Anterior cingulate cortex (tissue), 58 donors: ENCODE data around the gene RAET1G.
"Not testable (repeated sequence)": the region's sequence is repeated elsewhere in the genome, so short reads cannot be mapped to it uniquely, and the experiment has no call there.

Source experiments
- DNase-seq, 58 donors: peaks; one replicate each; lab custom pipeline; 2025; lab: John Stamatoyannopoulos, UW

Gene RAET1G

GRCh38 chr6:149917679-149918078 lies 5.2 kb downstream of the RAET1G start:
- no peak for DNase-seq

GRCh38 chr6:149915970-149916865 lies 6.7 kb downstream of the RAET1G start:
- DNase-seq = no peak

GRCh38 chr6:149913540-149914240 lies 9.2 kb downstream of the RAET1G start:
- DNase-seq = no peak

DNA sequence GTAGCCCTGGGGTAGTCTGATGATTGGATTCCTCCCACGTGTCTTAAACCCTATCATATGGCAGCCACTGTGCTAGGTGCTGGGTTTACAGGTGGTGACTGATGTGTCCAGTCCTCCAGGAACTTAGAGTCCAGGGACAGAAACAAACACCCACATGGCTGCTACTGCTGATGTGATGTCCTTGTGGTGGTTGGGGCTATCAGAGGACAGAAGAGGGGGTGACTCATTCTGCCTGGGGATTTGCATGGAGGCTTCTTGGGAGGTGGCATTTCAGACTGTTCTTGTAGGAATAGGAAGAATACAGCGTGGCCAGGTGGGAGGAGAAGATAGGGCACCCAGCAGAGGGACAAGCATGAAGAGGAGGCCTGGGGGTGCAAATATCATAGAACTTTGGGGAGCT lies 9.8 kb downstream of the RAET1G start:
- no peak for DNase-seq

DNA sequence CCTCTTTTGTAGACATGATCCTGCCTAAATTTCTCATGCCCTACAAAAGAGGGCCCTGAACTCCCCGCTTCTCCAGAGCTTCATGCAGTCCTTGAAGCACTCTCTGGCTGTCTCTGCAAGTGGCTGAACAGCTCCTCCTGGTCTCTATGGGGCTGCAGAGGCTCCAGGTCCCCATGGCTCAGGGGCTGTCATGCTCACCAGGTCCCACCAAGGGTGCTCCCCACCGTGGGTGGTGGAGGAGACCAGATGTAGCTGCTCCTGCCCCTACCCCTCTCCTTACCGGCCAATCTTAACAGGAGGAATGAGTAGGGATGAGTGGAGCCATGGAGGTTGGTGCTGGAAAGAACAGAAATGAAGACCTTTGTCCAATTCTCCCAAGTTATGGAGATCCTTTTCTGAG lies 10.2 kb downstream of the RAET1G start:
- not testable (repeated sequence) for DNase-seq

DNA sequence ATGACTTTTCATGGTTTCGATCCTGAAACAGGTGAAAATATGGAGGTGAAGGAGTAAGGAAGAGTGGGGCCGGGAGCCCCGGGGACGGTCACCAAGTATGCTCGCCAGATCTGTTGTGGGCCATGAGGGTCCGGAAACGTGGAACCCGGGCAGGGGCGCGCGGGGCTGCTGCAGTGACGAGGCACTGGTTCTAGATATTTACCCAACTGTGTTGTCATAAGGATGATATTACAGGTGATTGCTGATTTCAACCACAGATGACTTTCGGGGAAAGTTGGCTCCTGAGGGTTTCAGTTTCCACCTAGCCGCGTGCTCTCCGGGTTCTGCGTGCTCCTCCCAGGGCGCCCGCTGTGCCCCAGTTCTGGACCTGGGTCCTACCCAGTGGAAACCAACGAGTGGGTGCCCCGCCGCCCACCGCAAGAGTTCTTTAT lies 12.2 kb downstream of the RAET1G start:
- DNase-seq = no peak

DNA sequence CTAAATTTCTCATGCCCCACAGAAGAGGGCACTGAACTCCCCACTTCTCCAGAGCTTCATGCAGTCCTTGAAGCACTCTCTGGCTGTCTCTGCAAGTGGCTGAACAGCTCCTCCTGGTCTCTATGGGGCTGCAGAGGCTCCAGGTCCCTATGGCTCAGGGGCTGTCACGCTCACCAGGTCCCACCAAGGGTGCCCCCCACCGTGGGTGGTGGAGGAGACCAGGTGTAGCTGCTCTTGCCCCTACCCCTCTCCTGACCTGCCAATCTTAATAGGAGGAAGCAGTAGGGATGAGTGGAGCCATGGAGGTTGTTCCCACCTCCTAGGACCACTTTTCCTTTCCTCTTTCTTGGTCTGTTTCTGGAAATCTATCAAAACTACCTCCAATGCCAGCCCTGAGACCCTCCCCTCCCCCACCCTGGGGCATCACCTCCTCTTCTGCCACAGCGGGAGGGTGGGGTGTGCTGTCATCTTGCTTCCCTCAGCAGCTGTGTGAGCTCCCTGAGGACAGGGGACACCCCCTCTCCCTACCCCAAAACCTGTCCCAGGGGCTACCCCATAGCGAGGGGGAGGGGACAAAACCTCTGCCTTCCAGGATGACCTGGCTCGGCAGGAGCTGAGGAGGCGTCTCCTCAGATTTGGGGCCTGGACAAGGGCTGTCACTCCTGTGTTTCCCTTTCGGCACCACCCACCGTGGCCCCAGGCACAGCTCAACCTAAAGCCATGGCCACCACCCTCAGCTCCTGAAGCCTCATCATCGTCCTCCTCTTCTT lies 13.0 kb downstream of the RAET1G start:
- no peak for DNase-seq

DNA sequence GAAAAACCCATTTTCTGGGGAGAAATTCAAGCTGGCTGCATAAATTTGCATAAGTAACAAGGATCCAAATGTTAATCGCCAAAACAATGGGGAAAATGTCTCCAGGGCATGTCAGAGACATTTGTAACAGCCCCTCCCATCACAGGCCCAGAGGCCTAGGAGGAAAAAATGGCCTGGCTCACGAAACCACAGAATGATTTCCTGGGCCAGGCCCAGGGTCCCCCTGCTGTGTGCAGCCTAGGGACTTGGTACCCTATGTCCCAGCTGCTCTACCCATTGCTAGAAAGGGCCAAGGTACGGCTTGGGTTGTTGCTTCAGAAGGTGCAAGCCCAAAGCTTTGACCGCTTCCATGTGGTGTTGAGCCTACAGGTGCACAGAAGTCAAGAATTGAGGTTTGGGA lies 14.4 kb downstream of the RAET1G start:
- DNase-seq = not testable (repeated sequence)

DNA sequence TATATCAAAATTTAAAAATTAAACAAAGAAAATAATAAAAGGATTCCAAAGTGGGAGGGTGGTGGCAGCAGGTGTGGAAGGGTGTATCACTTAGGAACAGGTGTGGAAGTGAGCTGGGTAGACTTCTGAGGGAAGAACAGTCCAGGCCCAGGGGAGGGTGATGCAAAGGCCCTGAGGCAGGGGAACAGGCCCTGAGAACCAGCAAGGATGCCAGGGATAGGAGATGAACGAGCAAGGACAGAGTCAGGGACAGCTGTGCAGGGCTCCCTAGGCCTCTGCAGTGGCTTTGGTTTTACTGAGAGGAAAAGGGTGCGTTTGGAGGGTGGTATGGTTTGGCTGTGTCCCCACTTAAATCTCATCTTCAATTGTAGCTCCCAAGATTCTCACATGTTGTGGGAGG lies 15.6 kb downstream of the RAET1G start:
- DNase-seq = no peak

DNA sequence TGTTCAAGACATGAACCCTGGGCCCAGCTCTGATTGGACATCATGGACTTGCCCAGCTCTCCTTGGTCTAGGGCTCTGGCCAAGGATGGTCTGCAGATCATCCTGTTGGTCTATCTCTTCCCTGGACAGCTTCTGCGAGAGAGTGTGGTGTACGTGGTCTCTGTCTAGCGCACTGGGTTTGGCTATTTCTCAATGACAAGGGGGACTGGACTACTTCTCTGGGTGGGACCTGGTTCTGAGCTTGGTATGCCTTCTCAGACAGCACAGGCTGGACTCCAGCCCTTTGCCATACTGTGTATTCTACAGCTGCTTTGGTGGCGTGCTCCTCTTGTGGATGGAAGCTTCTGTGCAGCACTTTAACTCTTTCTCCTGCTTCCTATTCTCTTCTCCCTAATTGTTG lies 16.5 kb downstream of the RAET1G start:
- no peak for DNase-seq

- DNase-seq = no peak
These were observed 17.0 kb downstream of the RAET1G start for GRCh38 chr6:149905911-149906371.

DNA sequence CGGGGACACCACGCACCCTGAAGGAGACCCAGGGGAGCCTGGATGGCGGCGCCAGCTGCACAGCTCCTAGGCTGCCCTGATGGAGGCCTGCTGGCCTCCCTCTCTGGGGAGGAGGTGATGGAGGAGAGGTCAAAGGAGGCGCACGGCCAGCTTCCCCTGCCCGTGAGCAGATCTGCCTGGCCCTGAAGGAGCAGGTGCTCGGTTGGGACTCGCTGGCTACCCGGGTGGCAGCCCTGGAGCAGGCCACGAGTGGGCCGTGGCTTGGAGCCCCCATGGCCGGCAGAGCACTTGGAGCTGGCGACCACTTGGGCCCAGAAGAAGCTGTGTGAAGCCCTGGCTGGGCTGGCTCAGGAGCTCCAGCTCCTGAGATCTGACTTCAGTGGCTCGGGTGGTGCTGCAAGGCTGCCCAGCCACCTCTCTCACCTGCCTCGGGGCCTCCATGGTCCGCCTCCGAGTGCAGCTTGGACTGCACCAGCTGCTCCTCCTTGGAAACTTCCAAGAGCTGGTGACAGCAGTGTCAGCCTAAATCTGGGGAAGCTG lies 17.5 kb downstream of the RAET1G start:
- DNase-seq = no peak

DNA sequence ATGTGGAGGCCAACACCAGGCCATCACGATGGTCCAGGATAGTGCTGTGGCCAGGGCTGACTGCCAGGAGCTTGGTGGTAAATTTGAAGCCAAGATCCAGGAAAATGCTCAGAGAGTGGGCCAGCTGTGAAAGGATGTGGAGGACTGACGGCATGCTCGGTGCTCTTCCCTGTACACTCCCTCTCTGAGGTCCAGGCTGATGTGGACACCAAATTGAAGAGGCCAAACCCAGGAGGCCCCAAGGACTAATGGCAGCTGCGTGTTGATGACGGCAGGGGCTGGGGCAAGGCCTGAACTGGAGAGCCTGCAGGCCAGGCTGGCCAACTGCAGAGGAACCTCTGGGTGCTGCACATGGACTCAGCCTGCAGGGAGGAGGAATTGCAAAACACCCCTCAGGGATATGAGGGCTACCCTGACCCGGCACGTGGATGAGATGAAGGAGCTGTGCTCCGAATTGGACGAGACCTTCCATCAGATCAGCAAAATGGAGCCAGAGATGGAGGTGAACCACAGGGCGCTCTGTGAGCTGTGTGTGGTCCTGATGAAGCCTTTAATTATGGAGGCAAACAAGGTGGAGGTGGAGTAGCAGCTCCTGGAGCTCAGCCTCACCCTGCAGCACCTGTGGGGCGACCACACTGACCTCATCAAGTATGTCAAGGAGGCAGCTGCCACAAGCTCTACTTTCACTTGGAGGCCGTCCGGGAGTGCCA lies 18.1 kb downstream of the RAET1G start:
- DNase-seq = no peak

DNA sequence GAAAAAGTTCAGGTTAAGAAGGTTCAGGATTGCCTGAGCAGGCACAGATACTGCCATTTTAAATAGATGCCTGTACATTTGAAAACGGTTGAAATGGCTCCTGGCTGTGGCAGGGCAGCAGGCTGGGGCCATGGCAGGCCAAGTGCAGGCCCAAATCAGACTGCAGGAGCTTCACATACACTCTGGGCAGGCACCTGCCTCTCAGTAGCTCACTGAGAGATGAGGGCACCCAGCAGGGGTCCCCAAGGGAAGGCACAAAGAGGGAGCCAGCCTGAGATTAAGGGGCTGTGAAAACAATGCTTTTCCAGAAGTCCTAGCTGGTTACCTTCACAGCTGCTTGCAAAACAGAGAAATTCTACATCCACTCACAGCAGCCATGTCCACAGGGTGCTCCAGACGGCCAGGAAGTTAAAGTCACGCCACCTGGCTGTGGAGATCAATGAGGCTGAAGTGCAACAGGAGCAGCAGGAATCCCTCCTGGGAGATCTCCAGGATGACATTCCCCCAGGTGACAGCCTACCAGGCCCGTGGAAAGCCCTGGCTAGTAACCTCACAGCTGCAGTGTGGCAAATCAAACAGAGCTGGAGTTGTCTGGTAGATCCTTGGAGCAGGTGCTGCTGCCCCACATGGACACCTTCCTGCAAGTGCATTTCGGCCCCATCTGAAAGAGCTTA lies 18.8 kb downstream of the RAET1G start:
- no peak for DNase-seq

GRCh38 chr6:149901444-149902140 lies 21.3 kb downstream of the RAET1G start:
- no peak for DNase-seq

GRCh38 chr6:149900620-149901443 lies 22.1 kb downstream of the RAET1G start:
- no peak for DNase-seq

DNA sequence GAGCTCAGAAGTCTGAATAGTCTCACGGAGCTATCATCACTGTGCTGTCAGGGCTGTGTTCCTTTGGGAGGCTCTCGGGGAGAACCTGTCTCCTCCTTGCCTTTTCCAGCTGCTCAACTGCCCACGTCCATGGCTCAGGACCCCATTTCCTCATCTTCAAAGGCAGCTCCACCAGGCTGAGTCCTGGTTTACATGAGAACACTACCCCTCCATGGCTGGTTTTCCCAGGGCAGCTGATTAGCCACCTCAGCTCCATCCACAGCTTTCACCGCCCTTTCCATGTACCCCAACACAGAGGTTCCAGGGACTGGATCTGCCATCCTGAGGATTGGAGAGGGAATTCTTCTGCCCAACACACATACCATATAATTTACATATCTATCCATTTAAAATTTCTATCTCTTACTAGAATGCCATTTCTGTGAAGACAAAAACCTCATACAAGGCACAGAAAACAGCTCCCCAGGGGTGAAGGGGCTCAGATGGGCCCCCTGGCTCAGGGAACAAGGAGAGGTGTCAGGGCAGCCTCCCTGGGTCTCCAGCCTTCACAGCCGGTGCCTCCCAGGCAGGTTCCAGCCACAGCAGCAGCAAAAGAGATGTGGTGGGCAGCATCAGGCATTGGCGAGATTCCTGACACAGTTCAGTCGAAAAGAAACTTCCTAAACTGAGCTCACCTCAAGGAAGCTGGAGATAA lies 22.8 kb downstream of the RAET1G start:
- no peak for DNase-seq
